OCI-LY3 (cell line): ENCODE results near the gene UBE2K.

ENCODE experiments used
- CTCF ChIP-seq: fragments of 200-600, 300-600 bp; sonication (generic); IDR thresholded peaks from 2 replicates; pipeline ENCODE4 v1.5.1; 2014; ENCODE audit warnings: antibody characterized with exemption, low read length, low read depth
- EZH2phosphoT487 ChIP-seq: fragments of 200-600 bp; shearing (Covaris generic); IDR thresholded peaks from 2 replicates; pipeline ENCODE4 v1.6.1; 2018; ENCODE audit warnings: antibody characterized with exemption, mixed run types, low read depth

- TF ChIP-seq CTCF (no peak), EZH2phosphoT487 (no peak)
Observed at GRCh38 chr4:39718366-39719323, 20.7 kb downstream of the UBE2K start.
